ENCODE results near the gene RBP5. TPM values are rescaled to one million over a fixed set of nuclear protein-coding genes. Genes with fewer than 3 reads are reported as not detected.

Gene RBP5
- total and polyA plus RNA-seq, 9 of the 15 experiments (the other 6 are each of a cell fraction or from before 2014, with no cell fraction given): 8.6 to 22.5 (median 11.4) TPM

DNA sequence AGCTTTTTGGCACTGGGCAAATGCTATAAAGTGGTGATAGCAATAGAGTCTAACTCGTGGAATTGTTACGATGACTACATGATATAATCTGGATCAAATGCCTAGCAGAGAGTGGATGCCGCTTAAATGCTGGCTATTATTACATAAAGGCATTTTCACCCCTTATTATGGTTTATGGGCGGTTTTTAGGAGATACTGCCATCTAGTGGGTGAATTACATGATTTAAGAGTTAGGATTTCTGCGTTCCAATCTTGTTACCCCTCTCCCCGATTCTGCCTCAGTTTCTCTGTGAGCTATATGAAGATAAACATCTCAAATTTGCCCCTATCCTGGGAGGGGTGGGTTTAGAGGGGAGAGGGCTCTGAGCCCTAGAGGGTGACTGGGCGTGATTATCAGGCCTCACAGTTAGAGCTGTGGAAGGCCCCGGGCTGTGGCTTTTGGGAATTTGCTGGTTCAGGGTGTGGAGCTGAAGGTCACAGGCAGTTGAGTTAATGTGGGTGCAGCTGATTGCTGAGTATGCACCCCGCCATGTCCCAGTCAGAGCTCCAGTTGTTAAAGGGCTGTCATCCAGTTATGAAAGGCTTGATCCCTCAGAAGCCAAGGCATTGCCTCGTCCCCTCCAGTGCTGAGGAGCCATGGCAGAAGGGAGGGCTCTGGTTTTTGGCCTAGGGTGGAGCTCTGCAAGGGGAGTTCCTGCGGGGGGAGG lies 15.9 kb upstream of the RBP5 start (continued):
- TF ChIP-seq, protein P1, sequence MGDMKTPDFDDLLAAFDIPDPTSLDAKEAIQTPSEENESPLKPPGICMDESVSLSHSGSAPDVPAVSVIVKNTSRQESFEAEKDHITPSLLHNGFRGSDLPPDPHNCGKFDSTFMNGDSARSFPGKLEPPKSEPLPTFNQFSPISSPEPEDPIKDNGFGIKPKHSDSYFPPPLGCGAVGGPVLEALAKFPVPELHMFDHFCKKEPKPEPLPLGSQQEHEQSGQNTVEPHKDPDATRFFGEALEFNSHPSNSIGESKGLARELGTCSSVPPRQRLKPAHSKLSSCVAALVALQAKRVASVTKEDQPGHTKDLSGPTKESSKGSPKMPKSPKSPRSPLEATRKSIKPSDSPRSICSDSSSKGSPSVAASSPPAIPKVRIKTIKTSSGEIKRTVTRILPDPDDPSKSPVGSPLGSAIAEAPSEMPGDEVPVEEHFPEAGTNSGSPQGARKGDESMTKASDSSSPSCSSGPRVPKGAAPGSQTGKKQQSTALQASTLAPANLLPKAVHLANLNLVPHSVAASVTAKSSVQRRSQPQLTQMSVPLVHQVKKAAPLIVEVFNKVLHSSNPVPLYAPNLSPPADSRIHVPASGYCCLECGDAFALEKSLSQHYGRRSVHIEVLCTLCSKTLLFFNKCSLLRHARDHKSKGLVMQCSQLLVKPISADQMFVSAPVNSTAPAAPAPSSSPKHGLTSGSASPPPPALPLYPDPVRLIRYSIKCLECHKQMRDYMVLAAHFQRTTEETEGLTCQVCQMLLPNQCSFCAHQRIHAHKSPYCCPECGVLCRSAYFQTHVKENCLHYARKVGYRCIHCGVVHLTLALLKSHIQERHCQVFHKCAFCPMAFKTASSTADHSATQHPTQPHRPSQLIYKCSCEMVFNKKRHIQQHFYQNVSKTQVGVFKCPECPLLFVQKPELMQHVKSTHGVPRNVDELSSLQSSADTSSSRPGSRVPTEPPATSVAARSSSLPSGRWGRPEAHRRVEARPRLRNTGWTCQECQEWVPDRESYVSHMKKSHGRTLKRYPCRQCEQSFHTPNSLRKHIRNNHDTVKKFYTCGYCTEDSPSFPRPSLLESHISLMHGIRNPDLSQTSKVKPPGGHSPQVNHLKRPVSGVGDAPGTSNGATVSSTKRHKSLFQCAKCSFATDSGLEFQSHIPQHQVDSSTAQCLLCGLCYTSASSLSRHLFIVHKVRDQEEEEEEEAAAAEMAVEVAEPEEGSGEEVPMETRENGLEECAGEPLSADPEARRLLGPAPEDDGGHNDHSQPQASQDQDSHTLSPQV (IDR thresholded peaks at IDR 0.05): no peak
- no peak for TF ChIP-seq ZSCAN32 (CRISPR knock-in tag; IDR thresholded peaks at IDR 0.05)
- TF ChIP-seq, protein P2, sequence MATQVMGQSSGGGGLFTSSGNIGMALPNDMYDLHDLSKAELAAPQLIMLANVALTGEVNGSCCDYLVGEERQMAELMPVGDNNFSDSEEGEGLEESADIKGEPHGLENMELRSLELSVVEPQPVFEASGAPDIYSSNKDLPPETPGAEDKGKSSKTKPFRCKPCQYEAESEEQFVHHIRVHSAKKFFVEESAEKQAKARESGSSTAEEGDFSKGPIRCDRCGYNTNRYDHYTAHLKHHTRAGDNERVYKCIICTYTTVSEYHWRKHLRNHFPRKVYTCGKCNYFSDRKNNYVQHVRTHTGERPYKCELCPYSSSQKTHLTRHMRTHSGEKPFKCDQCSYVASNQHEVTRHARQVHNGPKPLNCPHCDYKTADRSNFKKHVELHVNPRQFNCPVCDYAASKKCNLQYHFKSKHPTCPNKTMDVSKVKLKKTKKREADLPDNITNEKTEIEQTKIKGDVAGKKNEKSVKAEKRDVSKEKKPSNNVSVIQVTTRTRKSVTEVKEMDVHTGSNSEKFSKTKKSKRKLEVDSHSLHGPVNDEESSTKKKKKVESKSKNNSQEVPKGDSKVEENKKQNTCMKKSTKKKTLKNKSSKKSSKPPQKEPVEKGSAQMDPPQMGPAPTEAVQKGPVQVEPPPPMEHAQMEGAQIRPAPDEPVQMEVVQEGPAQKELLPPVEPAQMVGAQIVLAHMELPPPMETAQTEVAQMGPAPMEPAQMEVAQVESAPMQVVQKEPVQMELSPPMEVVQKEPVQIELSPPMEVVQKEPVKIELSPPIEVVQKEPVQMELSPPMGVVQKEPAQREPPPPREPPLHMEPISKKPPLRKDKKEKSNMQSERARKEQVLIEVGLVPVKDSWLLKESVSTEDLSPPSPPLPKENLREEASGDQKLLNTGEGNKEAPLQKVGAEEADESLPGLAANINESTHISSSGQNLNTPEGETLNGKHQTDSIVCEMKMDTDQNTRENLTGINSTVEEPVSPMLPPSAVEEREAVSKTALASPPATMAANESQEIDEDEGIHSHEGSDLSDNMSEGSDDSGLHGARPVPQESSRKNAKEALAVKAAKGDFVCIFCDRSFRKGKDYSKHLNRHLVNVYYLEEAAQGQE (IDR thresholded peaks at IDR 0.05; ENCODE audit: borderline replicate concordance): peak; percentile 28
- TF ChIP-seq, protein P2 (CRISPR knock-in tag; IDR thresholded peaks at IDR 0.05; ENCODE audit: low read depth): no peak
- TF ChIP-seq, protein P3, sequence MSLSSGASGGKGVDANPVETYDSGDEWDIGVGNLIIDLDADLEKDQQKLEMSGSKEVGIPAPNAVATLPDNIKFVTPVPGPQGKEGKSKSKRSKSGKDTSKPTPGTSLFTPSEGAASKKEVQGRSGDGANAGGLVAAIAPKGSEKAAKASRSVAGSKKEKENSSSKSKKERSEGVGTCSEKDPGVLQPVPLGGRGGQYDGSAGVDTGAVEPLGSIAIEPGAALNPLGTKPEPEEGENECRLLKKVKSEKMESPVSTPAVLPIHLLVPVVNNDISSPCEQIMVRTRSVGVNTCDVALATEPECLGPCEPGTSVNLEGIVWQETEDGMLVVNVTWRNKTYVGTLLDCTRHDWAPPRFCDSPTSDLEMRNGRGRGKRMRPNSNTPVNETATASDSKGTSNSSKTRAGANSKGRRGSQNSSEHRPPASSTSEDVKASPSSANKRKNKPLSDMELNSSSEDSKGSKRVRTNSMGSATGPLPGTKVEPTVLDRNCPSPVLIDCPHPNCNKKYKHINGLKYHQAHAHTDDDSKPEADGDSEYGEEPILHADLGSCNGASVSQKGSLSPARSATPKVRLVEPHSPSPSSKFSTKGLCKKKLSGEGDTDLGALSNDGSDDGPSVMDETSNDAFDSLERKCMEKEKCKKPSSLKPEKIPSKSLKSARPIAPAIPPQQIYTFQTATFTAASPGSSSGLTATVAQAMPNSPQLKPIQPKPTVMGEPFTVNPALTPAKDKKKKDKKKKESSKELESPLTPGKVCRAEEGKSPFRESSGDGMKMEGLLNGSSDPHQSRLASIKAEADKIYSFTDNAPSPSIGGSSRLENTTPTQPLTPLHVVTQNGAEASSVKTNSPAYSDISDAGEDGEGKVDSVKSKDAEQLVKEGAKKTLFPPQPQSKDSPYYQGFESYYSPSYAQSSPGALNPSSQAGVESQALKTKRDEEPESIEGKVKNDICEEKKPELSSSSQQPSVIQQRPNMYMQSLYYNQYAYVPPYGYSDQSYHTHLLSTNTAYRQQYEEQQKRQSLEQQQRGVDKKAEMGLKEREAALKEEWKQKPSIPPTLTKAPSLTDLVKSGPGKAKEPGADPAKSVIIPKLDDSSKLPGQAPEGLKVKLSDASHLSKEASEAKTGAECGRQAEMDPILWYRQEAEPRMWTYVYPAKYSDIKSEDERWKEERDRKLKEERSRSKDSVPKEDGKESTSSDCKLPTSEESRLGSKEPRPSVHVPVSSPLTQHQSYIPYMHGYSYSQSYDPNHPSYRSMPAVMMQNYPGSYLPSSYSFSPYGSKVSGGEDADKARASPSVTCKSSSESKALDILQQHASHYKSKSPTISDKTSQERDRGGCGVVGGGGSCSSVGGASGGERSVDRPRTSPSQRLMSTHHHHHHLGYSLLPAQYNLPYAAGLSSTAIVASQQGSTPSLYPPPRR (CRISPR knock-in tag; IDR thresholded peaks at IDR 0.05; ENCODE audit: borderline replicate concordance): no peak
- TF ChIP-seq NR1H2 (CRISPR knock-in tag; IDR thresholded peaks at IDR 0.05): no peak
- TF ChIP-seq PHF20 (IDR thresholded peaks at IDR 0.05; ENCODE audit: partially characterized antibody): no peak
- TF ChIP-seq, protein P4, sequence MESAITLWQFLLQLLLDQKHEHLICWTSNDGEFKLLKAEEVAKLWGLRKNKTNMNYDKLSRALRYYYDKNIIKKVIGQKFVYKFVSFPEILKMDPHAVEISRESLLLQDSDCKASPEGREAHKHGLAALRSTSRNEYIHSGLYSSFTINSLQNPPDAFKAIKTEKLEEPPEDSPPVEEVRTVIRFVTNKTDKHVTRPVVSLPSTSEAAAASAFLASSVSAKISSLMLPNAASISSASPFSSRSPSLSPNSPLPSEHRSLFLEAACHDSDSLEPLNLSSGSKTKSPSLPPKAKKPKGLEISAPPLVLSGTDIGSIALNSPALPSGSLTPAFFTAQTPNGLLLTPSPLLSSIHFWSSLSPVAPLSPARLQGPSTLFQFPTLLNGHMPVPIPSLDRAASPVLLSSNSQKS (CRISPR knock-in tag; IDR thresholded peaks at IDR 0.05): no peak
